Testis (tissue), 3 donors: Measurements from ENCODE around the gene FGF4. TPM values are rescaled to one million over a fixed set of nuclear protein-coding genes. Genes with fewer than 3 reads are reported as not detected.

Experiments
- DNase-seq: peaks from one replicate; pipeline ENCODE4 v3.0.0-alpha.2; 2019
- H3K27ac ChIP-seq, 2 donors: fragments of 200-600 bp; sonication (generic); one replicate each; pipeline ENCODE4 v1.5.1; 2019
- H3K27me3 ChIP-seq: fragments of 200-600 bp; sonication (generic); one replicate; pipeline ENCODE4 v1.5.1; 2019
- H3K36me3 ChIP-seq: fragments of 200-600 bp; sonication (generic); one replicate; pipeline ENCODE4 v1.5.1; 2017; ENCODE audit warnings: low read depth; ENCODE audit errors: missing control alignments
- H3K4me1 ChIP-seq: fragments of 200-600 bp; sonication (generic); one replicate; pipeline ENCODE4 v1.5.1; 2019
- H3K4me3 ChIP-seq, 2 donors: fragments of 200-600 bp; sonication (generic); one replicate each; pipeline ENCODE4 v1.5.1; 2017 to 2019
- H3K9me3 ChIP-seq: fragments of 200-600 bp; sonication (generic); one replicate; pipeline ENCODE4 v1.5.1; 2017
- CTCF ChIP-seq, 3 experiments: fragments of 450-650 bp in 2 of 3; fragments of 200-600 bp in 1 of 3; sonication (generic) in 1 of 3; IDR thresholded peaks; one replicate each; pipeline ENCODE4 v1.5.1; 2016 to 2019; ENCODE audit warnings: antibody characterized with exemption in 3 of 3, mild to moderate bottlenecking in 2 of 3, moderate library complexity in 1 of 3
- POLR2A ChIP-seq: fragments of 450-650 bp; IDR thresholded peaks from one replicate; pipeline ENCODE4 v1.6.1; 2017; ENCODE audit warnings: antibody characterized with exemption, mild to moderate bottlenecking, moderate library complexity
- whole genome bisulfite sequencing, 2 donors: methylation state at CpG; one replicate each; pipeline ENCODE4 v1.1.5; 2018; 5-methylcytosine and 5-hydroxymethylcytosine counted together
- intact Hi-C: fragments of 100-400 bp; cut with DNase I; formaldehyde crosslinking; loops from one replicate; pipeline ENCODE4 v1.15.1; 2023; ENCODE audit warnings: low total_unique reads
- polyA plus RNA-seq: library from polyadenylated mRNA; stranded (reverse); fragments of 350-450 nt; fragmentation: Illumina TruSeq; extraction: RNeasy Lipid Tissue Mini Kit (QIAGEN cat#74804); gene quantifications from one replicate; pipeline ENCODE4 v1.2.3, GENCODE V29; 2014; ENCODE audit warnings: low read depth, low replicate concordance; ENCODE audit not compliant: insufficient read depth
- total RNA-seq, 2 donors: library from RNA; depleted of rRNA; stranded (reverse); fragments of >200 nt; gene quantifications; one replicate each; pipeline ENCODE4 v1.2.3, GENCODE V29; 2016

FGF4 gene
- total and polyA plus RNA-seq, 3 donors from 2014 or later: 0.28 to 2.8 (median 0.87) TPM

- no peaks in the 10 kb centered on the region for H3K36me3 ChIP-seq
- DNase-seq: no peak
- no peaks in the 10 kb centered on the region for H3K27me3 ChIP-seq
- no peaks in the 10 kb centered on the region for H3K9me3 ChIP-seq
- TF ChIP-seq CTCF (IDR thresholded peaks at IDR 0.05): no peak
- TF ChIP-seq POLR2A: no peak
- WGBS, 2 donors: 57 to 90% methylated on average over 3 to 4 of the region's 4 CpGs
- no peak overlapping the region for H3K4me3 ChIP-seq
- intact Hi-C loops: no loop called here
- no peak overlapping the region for H3K27ac ChIP-seq
- no peaks in the 10 kb centered on the region for H3K4me1 ChIP-seq
Measured at GRCh38 chr11:69752890-69753289, 22.3 kb downstream of the FGF4 start.

GRCh38 chr11:69750875-69751597 lies 24.1 kb downstream of the FGF4 start:
- intact Hi-C loops: no loop called here
- H3K27me3 ChIP-seq: no peaks in the 10 kb centered on the region
- DNase-seq: no peak
- TF ChIP-seq CTCF (IDR thresholded peaks at IDR 0.05): no peak
- TF ChIP-seq POLR2A: no peak
- H3K36me3 ChIP-seq: no peaks in the 10 kb centered on the region
- H3K4me3 ChIP-seq: no peak overlapping the region
- WGBS, 2 donors: 72 to 80% methylated on average over 8 to 11 of the region's 11 CpGs
- no peaks in the 10 kb centered on the region for H3K4me1 ChIP-seq
- H3K27ac ChIP-seq: no peak overlapping the region
- no peaks in the 10 kb centered on the region for H3K9me3 ChIP-seq

- no peaks in the 10 kb centered on the region for H3K27me3 ChIP-seq
- TF ChIP-seq POLR2A: no peak
- TF ChIP-seq CTCF (IDR thresholded peaks at IDR 0.05): no peak
- no peaks in the 10 kb centered on the region for H3K36me3 ChIP-seq
- 85 to 96% methylated on average over 5 to 11 of the region's 11 CpGs for WGBS, 2 donors
- H3K9me3 ChIP-seq: no peaks in the 10 kb centered on the region
- intact Hi-C loops: no loop called here
- no peak for DNase-seq
- H3K4me1 ChIP-seq: no peaks in the 10 kb centered on the region
- H3K4me3 ChIP-seq: no peak overlapping the region
- H3K27ac ChIP-seq: no peak overlapping the region
Measured at GRCh38 chr11:69750108-69750850, 24.9 kb downstream of the FGF4 start.

- no peaks in the 10 kb centered on the region for H3K36me3 ChIP-seq
- intact Hi-C loops: no loop called here
- no peaks in the 10 kb centered on the region for H3K4me1 ChIP-seq
- WGBS, 2 donors: 85 to 90% methylated on average over 7 to 11 of the region's 11 CpGs
- TF ChIP-seq POLR2A: no peak
- TF ChIP-seq CTCF (IDR thresholded peaks at IDR 0.05): no peak
- no peak for DNase-seq
- no peak overlapping the region for H3K27ac ChIP-seq
- no peaks in the 10 kb centered on the region for H3K27me3 ChIP-seq
- H3K4me3 ChIP-seq: no peak overlapping the region
- no peaks in the 10 kb centered on the region for H3K9me3 ChIP-seq
Measured at GRCh38 chr11:69748637-69749036, 26.5 kb downstream of the FGF4 start.
